ENCODE results near the gene LENG9. TPM values are rescaled to one million over a fixed set of nuclear protein-coding genes. Genes with fewer than 3 reads are reported as not detected.

Gene LENG9
- total RNA-seq, 1 donor from 2014 or later: 7.2 TPM

DNA sequence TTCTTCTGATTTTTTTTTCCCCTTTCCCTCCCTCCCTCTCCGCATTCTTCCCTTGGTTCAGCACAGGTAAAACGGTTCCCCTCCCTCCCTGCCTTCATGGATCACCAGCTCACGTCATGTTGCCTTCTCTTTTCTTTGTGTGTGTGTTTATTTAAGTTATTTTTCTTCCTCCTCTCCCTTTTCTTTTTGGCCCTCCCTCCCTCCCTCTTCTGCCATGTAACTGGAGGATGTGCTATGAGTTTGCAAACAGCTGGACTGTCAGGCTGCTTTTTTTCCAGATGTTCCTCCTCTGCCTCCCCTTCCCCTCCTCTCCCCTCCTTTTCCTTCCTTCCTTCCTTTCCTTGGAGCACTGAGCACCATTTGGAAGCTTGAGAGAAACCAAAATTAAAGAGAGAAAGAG, 2.0 kb downstream of the LENG9 start:
- peak overlapping the region; percentile 98 for H3K27ac ChIP-seq
- H3K27me3 ChIP-seq: no peaks in the 10 kb centered on the region
- peaks cover 54% of the 10 kb centered on the region for H3K36me3 ChIP-seq
- intact Hi-C loops (cut with DNase I): no loop called here
- no peak for TF ChIP-seq CTCF (IDR thresholded peaks at IDR 0.05)
- peak overlapping the region; percentile 71 for H3K4me3 ChIP-seq
- ATAC-seq (no peak), DNase-seq (no peak)
- H3K4me1 ChIP-seq: peaks cover 18% of the 10 kb centered on the region
- no peaks in the 10 kb centered on the region for H3K9me3 ChIP-seq

GRCh38 chr19:54461210-54461609, 2.4 kb downstream of the LENG9 start:
- H3K27me3 ChIP-seq: no peaks in the 10 kb centered on the region
- DNase-seq: no peak
- intact Hi-C loops (cut with DNase I): no loop called here
- no peak overlapping the region for H3K4me3 ChIP-seq
- ATAC-seq: no peak
- TF ChIP-seq CTCF (IDR thresholded peaks at IDR 0.05): no peak
- H3K4me1 ChIP-seq: peaks cover 18% of the 10 kb centered on the region
- H3K9me3 ChIP-seq: no peaks in the 10 kb centered on the region
- peaks cover 58% of the 10 kb centered on the region for H3K36me3 ChIP-seq
- peak overlapping the region; percentile 14 for H3K27ac ChIP-seq

DNA sequence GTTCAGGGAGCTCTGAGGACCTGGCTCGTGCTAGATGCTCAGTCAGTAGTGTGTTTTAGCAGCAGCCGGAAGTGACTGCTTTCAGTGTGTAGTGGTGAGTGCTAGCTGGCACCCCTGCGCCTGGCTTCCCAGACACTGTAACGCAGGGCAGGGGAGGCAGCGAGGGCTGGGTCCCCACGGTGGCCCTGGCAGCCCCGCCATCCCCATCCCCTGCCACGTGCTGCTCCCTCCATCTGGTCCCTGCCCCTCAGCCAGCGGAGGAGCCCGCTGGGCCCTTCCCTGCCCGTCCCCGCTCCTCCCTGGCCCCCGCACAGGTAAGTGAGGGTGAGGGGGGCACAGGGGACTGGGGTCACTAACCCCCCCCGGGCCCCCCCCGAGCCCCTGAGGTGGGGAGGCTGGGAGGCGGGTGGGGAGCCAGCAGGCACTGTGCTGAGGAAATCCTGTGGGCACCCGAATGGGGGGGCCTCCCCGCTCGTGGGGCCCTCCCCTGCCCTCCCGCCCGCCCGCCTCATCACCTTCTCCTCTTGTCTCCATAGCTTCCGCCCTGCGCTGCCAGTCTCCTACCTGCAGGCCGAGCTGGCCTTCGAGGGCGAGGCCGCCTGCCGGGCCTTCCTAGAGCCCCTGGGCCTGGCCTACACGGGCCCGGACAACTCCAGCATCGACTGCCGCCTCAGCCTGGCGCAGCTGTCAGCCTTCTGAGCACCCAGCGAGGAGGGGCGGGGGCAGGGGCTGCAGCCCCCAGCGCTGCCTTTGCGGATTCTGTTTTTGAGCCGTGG, 3.2 kb downstream of the LENG9 start:
- no peak for TF ChIP-seq CTCF (IDR thresholded peaks at IDR 0.05)
- no peak overlapping the region for H3K4me3 ChIP-seq
- DNase-seq: no peak
- H3K9me3 ChIP-seq: no peaks in the 10 kb centered on the region
- no peaks in the 10 kb centered on the region for H3K27me3 ChIP-seq
- no peak for ATAC-seq
- peaks cover 18% of the 10 kb centered on the region for H3K4me1 ChIP-seq
- no peak overlapping the region for H3K27ac ChIP-seq
- H3K36me3 ChIP-seq: peaks cover 66% of the 10 kb centered on the region
- intact Hi-C loops (cut with DNase I): no loop called here

GRCh38 chr19:54459282-54460229, 4.0 kb downstream of the LENG9 start:
- peaks cover 18% of the 10 kb centered on the region for H3K4me1 ChIP-seq
- H3K36me3 ChIP-seq: peaks cover 74% of the 10 kb centered on the region
- H3K27ac ChIP-seq: no peak overlapping the region
- H3K27me3 ChIP-seq: no peaks in the 10 kb centered on the region
- intact Hi-C loops (cut with DNase I): no loop called here
- TF ChIP-seq CTCF (IDR thresholded peaks at IDR 0.05): no peak
- ATAC-seq (no peak), DNase-seq (no peak)
- no peaks in the 10 kb centered on the region for H3K9me3 ChIP-seq
- H3K4me3 ChIP-seq: no peak overlapping the region

DNA sequence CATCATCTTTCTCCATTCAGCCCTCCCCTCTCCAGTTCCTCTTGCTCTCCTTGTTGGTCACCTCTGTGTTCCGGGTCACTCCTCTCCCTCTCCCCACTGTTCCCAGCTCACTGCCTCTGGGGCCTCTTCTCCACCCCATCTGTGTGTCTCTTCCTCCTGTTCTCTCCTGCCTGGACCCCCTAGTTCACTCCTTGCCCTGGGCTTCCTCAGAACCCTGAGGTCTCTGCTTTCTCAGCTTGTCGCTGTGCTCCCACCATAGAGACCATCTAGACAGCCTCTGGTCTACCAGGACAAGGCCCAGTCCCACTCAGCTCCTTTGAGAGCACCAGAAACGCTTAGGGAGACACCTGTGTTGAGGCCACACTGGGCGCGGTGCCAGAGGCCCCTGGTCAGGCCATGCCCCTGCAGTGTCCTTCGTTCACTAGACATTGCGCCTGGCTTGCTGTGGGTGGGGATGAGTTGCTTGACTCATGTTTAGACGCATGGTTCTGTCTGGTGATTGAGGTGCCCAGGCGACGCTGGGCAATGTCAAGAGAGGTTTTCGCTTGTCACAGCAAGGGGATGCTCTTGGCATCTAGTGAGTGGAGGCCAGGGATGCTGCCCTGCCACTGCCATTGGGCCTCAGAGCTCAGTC, 4.8 kb downstream of the LENG9 start:
- ATAC-seq: no peak
- TF ChIP-seq CTCF (IDR thresholded peaks at IDR 0.05): no peak
- no peak for DNase-seq
- H3K27ac ChIP-seq: no peak overlapping the region
- peaks cover 18% of the 10 kb centered on the region for H3K4me1 ChIP-seq
- H3K27me3 ChIP-seq: no peaks in the 10 kb centered on the region
- no peak overlapping the region for H3K4me3 ChIP-seq
- H3K9me3 ChIP-seq: no peaks in the 10 kb centered on the region
- intact Hi-C loops (cut with DNase I): no loop called here
- H3K36me3 ChIP-seq: peaks cover 82% of the 10 kb centered on the region

All from upper lobe of right lung (tissue), 1 donor.